Raji (cell line): ENCODE data around the gene NATD1.

Source experiments
- POLR2A ChIP-seq: IDR thresholded peaks from 2 replicates; pipeline ENCODE4 v1.6.1; 2011; ENCODE audit warnings: low read depth, low read length, control low read depth; ENCODE audit not compliant: insufficient read depth

The NATD1 gene

GRCh38 chr17:21208352-21208751 is 44.9 kb downstream of the NATD1 start:
- TF ChIP-seq POLR2A, result no peak

DNA sequence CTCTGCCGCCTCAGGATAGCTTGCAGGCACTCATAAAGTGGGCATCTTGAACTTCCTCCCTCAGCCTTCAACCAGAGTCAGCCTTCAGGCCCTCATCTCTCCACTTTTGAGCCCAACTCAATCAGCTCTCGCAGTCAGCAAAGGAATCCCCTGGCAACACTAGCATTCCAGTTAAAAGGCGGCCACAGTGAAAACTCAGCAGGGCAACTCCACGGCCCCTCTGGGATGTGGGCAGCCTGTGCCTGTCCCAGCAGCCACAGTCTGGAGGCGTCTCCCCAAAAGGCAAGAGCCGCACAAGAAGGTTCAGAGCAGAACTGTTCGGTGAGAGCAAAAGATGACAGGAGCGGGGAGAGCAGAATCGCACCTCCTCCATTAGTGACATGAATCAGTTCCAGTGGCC is 48.3 kb downstream of the NATD1 start:
- no peak for TF ChIP-seq POLR2A

DNA sequence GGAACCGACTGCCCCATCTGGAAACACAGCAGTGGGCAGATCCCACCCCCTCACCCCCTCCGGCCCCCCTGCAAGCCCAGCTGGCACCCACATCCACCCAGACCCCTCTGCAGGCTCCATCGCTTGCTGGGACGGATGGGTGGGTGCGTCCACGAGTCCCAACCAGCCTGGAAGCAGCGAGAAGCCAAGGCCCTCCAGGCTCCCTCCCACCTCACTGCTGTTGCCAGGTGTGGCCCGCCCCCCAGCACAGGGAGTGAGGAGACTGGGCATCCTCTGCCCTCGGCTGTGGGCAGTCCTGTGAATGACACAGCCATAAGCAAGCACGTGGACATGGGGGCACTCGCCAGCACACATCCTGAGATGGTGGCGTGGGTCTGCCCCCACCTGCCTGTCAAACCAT is 50.7 kb downstream of the NATD1 start:
- no peak for TF ChIP-seq POLR2A

- TF ChIP-seq POLR2A, result no peak
Observed at GRCh38 chr17:21201874-21202273, 51.3 kb downstream of the NATD1 start.

DNA sequence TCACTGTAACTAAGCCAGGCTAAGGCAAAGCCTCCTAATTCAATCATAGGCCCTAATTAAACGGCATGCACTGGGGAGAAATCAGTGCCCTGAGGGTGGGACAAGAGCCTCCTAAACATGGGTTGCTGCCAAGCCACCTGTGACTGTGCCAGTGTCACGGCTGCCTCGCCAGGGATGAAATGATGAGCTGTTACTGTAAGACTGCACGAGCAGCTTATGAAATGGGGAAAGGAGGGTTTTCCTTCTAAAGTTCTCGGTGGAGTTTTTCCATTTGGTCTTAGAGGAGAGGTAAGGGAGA is 52.0 kb downstream of the NATD1 start:
- no peak for TF ChIP-seq POLR2A

DNA sequence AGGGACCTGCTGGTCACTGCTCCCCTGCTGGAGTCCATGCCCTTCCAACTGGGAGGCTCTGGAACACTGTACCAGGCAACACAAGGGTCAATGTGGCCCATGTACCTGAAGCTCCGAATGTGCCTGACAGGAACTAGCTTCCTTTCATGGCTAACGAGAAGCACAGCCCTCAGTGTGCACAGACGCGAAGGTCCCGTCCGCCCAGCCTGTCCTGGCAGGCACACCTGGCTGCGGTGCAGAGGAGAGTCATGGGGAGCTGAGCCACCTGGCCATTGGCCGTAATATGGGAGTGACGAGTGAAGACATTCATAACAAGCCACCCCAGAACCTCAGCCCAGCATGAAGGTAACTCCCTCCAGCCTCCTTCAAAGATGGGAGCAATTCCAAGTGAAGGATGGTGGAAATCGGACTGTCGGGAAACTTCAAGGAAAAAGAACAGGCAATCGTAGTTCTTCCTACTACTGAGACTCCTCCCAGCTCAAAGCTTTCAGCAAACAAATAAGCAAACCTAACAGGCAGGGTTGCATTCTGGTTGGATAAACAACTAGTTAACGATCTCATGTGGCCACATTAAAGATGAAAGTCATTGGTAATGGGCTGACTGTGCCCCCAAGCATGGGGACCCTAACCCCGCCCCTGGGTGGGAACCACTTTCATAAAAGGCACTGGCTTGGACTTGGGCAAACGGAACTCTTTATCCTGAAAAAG is 52.5 kb downstream of the NATD1 start:
- no peak for TF ChIP-seq POLR2A

DNA sequence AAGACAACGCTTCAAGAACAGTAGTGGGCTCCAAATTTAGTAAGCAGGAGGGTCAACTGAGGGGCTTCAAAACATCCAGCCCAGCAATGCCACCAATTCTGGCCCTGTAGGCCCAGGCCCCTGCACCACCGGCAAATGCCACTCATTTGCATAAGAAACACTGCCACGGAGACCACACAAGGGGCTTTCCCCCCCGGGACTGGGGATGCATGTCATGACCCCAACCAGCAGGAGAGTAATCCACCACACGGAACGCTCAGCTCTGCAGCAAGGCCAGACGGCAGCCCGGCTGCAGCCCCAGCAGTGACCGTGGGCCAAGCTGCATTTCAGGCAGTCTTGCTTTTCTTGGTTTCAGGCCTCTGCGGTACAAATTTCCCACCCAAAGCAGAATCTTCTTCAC is 53.4 kb downstream of the NATD1 start:
- no peak for TF ChIP-seq POLR2A

GRCh38 chr17:21199311-21199710 is 53.9 kb downstream of the NATD1 start:
- TF ChIP-seq POLR2A, result no peak

DNA sequence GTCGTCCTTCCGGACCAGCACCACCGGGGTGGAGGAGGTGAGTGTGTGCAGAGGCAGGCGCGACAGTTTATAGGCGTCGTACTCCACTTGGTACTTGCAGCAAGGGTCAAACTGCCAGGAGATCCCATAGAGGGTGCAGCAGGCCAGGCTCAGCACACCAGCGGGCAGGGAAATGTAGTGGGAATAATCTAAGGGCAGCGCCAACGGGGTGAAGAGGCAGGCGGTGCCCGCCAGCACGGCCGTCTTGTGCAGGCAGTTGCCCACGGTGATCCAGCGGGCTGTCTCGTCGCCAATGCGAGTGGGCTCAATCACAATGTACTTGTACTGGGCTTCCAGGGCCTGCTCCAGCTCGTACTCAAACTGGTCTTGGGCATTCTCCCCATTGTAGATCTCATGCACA is 54.8 kb downstream of the NATD1 start:
- TF ChIP-seq POLR2A, result no peak

DNA sequence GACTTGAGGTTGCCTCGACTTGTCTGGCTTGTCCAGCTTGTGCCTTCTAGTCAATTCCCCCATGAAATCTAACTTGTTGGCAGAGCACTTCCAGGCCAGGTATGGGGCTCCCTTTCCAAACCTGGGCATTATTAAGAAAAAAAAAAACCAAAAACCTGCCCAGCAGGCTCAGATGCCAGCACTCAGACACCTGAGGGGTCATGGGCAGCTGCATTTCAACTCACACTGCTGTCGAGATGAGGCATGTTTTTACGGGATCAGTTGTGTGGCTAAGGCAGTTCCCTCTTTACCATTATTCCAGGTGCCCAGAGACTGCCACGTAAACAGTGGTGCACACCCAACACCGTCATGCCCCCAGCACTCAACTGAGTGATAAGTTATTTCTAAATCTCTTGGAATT is 57.1 kb downstream of the NATD1 start:
- no peak for TF ChIP-seq POLR2A

GRCh38 chr17:21194703-21195102 is 58.5 kb downstream of the NATD1 start:
- TF ChIP-seq POLR2A, result no peak

GRCh38 chr17:21194226-21194625 is 59.0 kb downstream of the NATD1 start:
- no peak for TF ChIP-seq POLR2A

GRCh38 chr17:21193031-21193430 is 60.2 kb downstream of the NATD1 start:
- TF ChIP-seq POLR2A, result no peak

DNA sequence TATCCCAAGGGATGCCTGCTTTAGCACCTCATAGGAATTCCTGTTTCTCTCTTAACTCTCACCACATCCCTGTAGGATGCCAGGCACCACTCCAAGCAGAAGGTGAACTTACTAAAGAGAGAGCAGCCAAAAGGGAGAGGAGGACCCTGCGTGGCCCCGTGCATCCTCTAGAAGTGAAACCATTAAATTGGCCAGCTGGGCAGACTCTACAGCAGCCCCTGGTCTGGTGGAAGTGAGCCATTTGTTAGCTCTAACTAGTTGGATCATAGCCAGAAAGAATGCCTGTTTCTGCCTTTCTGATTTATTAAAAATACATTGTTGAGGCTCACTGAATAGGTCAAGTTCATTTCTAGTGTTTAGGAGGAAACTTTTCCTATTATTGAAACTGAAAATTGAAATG is 61.5 kb downstream of the NATD1 start:
- TF ChIP-seq POLR2A, result no peak

DNA sequence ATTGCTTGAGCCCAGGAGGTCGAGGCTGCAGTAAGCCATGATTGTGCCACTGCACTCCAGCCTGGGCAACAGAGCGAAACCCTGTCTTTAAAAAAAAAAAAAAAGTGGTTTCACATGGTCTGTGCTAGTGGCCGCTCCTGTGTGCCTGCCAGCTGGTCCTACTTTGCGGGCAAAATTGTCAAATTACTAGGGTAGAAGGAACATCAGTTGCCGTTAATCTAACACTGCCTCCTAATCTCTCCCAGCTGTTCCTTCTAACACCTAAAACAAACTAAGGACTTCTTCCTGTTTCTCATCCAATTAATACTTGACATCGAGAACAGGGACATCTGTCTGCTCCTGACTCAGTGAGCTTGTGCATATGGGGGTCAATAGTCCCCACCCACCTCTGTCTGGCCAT is 63.1 kb downstream of the NATD1 start:
- TF ChIP-seq POLR2A, result no peak

DNA sequence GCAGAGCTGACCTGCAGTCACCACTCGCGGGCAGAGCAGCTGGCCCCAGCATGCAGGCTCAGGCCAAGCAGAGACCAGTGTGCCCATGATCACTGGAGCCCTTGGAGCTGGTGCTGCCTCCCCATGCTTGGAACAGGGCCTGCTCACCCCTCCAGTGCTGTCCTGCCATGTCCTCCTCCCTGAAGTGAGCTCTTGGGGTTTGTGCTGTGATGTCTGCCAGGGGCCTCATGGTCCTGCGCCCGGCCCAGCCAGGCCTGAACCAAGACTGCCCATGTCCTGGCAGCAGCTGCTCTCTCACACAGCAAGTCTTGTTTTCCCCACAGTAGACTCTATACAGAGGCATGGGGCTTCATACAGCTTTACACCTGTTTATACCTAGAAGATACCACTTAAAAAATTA is 63.8 kb downstream of the NATD1 start:
- no peak for TF ChIP-seq POLR2A
